Lower leg skin (tissue), 3 donors: ENCODE measurements around the gene RBM44.

Experiments used
- POLR2A ChIP-seq, 2 donors: fragments of 450-650 bp; IDR thresholded peaks; one replicate each; pipeline ENCODE4 v1.6.1; 2016 to 2017; ENCODE audit warnings: antibody characterized with exemption in 2 of 2, mild to moderate bottlenecking in 1 of 2, moderate library complexity in 1 of 2
- TF ChIP-seq, protein P1 (sequence below), 3 donors: fragments of 450-650 bp; IDR thresholded peaks; one replicate each; pipeline ENCODE4 v1.5.1; 2016; ENCODE audit warnings: antibody characterized with exemption in 3 of 3, mild to moderate bottlenecking in 3 of 3, moderate library complexity in 2 of 3

DNA sequence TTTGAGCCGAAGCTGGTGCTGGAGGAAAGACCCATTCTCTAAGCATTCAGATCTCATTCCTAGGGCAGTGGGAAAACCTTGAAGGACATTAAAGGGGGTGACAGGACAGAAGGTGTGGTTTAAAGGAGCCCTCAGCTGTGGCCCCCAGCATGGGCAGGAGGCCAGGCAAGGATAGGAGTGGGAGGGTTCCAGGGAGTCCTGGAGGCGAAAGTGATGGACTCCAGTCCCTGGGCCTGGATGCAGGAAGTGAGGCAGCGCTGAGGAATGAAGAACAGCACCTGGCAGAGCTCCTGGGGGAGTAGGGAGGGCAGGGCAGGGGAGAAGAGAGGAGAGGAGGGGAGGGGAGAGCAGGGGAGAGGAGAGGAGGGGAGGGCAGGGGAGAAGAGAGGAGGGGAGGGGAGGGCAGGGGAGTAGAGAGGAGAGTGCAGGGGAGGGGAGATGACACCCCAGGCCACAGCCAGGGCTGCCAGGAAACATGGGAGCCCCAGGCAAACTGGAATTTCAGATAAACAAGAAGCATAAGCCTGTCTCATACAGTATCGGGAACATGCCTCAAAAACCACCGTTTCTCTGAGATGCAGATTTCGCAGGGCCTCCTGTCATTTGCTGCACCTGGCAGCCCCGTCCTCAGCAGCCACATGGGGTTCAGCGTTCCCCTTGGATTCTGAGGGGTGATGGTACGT lies 66.5 kb downstream of the RBM44 start:
- TF ChIP-seq, protein P1, sequence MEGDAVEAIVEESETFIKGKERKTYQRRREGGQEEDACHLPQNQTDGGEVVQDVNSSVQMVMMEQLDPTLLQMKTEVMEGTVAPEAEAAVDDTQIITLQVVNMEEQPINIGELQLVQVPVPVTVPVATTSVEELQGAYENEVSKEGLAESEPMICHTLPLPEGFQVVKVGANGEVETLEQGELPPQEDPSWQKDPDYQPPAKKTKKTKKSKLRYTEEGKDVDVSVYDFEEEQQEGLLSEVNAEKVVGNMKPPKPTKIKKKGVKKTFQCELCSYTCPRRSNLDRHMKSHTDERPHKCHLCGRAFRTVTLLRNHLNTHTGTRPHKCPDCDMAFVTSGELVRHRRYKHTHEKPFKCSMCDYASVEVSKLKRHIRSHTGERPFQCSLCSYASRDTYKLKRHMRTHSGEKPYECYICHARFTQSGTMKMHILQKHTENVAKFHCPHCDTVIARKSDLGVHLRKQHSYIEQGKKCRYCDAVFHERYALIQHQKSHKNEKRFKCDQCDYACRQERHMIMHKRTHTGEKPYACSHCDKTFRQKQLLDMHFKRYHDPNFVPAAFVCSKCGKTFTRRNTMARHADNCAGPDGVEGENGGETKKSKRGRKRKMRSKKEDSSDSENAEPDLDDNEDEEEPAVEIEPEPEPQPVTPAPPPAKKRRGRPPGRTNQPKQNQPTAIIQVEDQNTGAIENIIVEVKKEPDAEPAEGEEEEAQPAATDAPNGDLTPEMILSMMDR (IDR thresholded peaks at IDR 0.05), result no peak
- no peak for TF ChIP-seq POLR2A (IDR thresholded peaks at IDR 0.05)
